Breast epithelium (tissue), 4 donors: ENCODE data around the gene FLT4. TPM values are rescaled to one million over a fixed set of nuclear protein-coding genes. Genes with fewer than 3 reads are reported as not detected.
A peak's percentile ranks its signal among the peaks of the same experiment; 100 is the strongest.

ENCODE experiments used
- DNase-seq, 2 donors: peaks; one replicate each; pipeline ENCODE4 v3.0.0-alpha.2; 2019; ENCODE audit warnings: low spot score in 2 of 2
- H3K27ac ChIP-seq, 2 donors: fragments of 200-600 bp; sonication (generic) in 1 of 2; one replicate each; pipeline ENCODE4 v1.5.1; 2016 to 2019; ENCODE audit warnings: mild to moderate bottlenecking in 1 of 2
- H3K27me3 ChIP-seq, 2 donors: fragments of 200-600 bp; sonication (generic) in 1 of 2; one replicate each; pipeline versions ENCODE4 v1.5.1 to v1.6.0; 2017 to 2019; ENCODE audit warnings: control low read depth in 1 of 2, mild to moderate bottlenecking in 1 of 2
- H3K36me3 ChIP-seq: fragments of 200-600 bp; one replicate; pipeline ENCODE4 v1.5.1; 2019
- H3K4me1 ChIP-seq, 2 donors: fragments of 200-600 bp; sonication (generic); one replicate each; pipeline ENCODE4 v1.5.1; 2016 to 2019; ENCODE audit warnings: control low read depth in 1 of 2
- H3K4me3 ChIP-seq, 3 donors: fragments of 200-600 bp; sonication (generic); 1 replicate in 2 of 3; 2 replicates in 1 of 3; pipeline ENCODE4 v1.5.1; 2016 to 2019; ENCODE audit warnings: mild to moderate bottlenecking in 3 of 3, moderate library complexity in 2 of 3
- H3K9me3 ChIP-seq, 2 donors: fragments of 200-600 bp; sonication (generic) in 1 of 2; one replicate each; pipeline ENCODE4 v1.5.1; 2016 to 2019; ENCODE audit warnings: control low read depth in 1 of 2
- POLR2A ChIP-seq: fragments of 450-650 bp; IDR thresholded peaks from one replicate; pipeline ENCODE4 v1.6.1; 2016; ENCODE audit warnings: antibody characterized with exemption, mild to moderate bottlenecking, moderate library complexity
- POLR2AphosphoS5 ChIP-seq, 3 donors: sonication (generic); formaldehyde crosslinking; IDR thresholded peaks; one replicate each; pipeline ENCODE4 v1.6.1; 2017; ENCODE audit warnings: antibody characterized with exemption in 3 of 3
- intact Hi-C: fragments of 100-400 bp; cut with DNase I; formaldehyde crosslinking; loops from one replicate; pipeline ENCODE4 v1.15.1; 2023; ENCODE audit warnings: low total_unique reads
- total RNA-seq, 3 donors: library from RNA; depleted of rRNA; stranded (reverse); fragments of >200 nt; gene quantifications; one replicate each; pipeline ENCODE4 v1.1.0, GENCODE V29; 2016
- TF ChIP-seq, protein P1 (sequence below), 3 donors: fragments of 450-650 bp; IDR thresholded peaks; one replicate each; pipeline ENCODE4 v1.5.1; 2016 to 2017; ENCODE audit warnings: antibody characterized with exemption in 3 of 3, mild to moderate bottlenecking in 3 of 3, moderate library complexity in 3 of 3

Gene FLT4
- total RNA-seq, 3 donors from 2014 or later, result 4.3 to 35.7 (median 7.9) TPM

DNA sequence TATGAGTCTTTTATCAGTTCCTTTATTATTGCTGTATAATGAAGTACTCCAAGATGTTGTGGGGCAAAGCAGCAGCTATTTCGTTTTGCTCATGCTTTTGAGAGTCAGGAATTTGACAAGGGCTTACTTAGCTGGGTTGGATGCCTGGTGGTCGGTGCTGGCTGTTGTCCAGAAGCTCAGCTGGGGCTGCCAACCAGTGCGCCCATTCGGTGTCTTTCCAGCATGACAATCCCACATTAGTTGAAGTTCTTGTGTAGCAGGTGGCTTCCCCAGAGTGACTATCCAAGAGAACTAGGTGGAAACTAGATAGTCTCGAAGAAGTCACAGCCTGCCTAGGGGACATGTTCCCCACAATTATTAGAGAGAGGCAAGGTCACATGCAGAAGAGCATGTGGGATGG lies 3.4 kb upstream of the FLT4 start:
- intact Hi-C loops, result no loop called here
- peaks cover 0 to 14% of the 10 kb centered on the region in 2 donors for H3K27me3 ChIP-seq
- no peak overlapping the region for H3K4me3 ChIP-seq

DNA sequence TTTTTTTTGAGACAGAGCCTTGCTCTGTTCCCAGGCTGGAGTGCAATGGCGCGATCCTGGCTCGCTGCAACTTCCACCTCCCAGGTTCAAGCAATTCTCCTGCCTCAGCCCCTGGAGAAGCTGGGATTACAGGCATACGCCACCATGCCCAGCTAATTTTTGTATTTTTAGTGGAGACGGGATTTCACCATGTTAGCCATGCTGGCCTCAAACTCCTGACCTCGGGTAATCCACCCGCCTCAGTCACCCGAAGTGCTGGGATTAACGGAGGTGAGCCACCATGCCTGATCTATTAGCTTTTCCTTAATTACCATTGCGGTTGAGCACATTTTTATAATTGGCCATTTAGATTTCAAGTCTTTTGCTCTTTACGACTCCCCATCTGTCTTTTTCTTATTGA lies 2.9 kb upstream of the FLT4 start:
- TF ChIP-seq POLR2A (no peak), POLR2AphosphoS5 (IDR thresholded peaks at IDR 0.05) (no peak)
- TF ChIP-seq, protein P1, sequence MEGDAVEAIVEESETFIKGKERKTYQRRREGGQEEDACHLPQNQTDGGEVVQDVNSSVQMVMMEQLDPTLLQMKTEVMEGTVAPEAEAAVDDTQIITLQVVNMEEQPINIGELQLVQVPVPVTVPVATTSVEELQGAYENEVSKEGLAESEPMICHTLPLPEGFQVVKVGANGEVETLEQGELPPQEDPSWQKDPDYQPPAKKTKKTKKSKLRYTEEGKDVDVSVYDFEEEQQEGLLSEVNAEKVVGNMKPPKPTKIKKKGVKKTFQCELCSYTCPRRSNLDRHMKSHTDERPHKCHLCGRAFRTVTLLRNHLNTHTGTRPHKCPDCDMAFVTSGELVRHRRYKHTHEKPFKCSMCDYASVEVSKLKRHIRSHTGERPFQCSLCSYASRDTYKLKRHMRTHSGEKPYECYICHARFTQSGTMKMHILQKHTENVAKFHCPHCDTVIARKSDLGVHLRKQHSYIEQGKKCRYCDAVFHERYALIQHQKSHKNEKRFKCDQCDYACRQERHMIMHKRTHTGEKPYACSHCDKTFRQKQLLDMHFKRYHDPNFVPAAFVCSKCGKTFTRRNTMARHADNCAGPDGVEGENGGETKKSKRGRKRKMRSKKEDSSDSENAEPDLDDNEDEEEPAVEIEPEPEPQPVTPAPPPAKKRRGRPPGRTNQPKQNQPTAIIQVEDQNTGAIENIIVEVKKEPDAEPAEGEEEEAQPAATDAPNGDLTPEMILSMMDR (IDR thresholded peaks at IDR 0.05), result no peak
- intact Hi-C loops, result no loop called here
- no peaks in the 10 kb centered on the region for H3K36me3 ChIP-seq
- peaks cover 0 to 14% of the 10 kb centered on the region in 2 donors for H3K27me3 ChIP-seq
- no peaks in the 10 kb centered on the region for H3K9me3 ChIP-seq
- H3K27ac ChIP-seq, result no peak overlapping the region
- no peaks in the 10 kb centered on the region for H3K4me1 ChIP-seq
- no peak overlapping the region for H3K4me3 ChIP-seq
- no peak for DNase-seq

More for the DNA sequence above, 3.4 kb upstream of the FLT4 start:
- DNase-seq, result no peak
- Histone ChIP-seq H3K9me3 (no peaks in the 10 kb centered on the region), H3K4me1 (no peaks in the 10 kb centered on the region), H3K36me3 (no peaks in the 10 kb centered on the region), H3K27ac (no peak overlapping the region)
- TF ChIP-seq POLR2A (no peak), POLR2AphosphoS5 (IDR thresholded peaks at IDR 0.05) (no peak)
- TF ChIP-seq, protein P1 (IDR thresholded peaks at IDR 0.05), result no peak

DNA sequence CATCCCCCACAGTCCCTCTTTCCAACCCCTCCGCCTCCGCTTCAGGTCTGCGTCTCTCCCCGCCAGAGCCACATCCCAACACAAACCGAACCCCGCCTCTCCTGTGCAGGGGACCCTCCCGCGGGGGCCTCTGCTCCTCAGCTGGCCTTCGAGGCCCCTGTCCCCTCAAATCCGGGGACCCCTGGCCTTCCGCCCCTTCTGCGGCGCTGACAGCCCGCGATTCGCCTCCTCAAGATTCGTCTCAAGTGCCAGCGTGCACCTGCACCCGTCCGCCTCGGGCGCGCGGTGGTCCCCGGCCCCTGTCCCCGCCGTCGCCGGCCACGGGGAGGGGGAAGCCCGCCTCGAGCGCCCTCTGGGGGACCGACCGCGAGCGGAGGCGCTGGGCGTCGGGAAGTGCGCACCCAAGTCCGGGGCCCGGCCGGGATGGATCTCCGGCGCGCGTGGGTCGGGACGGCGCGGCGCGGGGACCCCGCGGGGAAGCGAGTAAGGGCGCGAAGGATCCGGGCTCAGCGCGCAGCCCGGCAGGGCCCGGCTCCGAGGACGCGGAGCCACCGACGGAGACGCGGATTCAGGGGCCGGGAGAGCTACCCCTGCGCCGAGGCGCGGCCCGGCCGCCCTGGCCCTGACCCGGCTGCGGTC lies 623 bp downstream of the FLT4 start:
- Histone ChIP-seq H3K4me3 (peak overlapping the region; percentile 41 to 78 (median 57)), H3K27me3 (peaks cover 0 to 26% of the 10 kb centered on the region in 2 donors), H3K4me1 (no peaks in the 10 kb centered on the region), H3K27ac (peak overlapping the region in 1 of 2 donors; percentile 38), H3K9me3 (no peaks in the 10 kb centered on the region), H3K36me3 (no peaks in the 10 kb centered on the region)
- DNase-seq, result no peak
- TF ChIP-seq POLR2AphosphoS5 (IDR thresholded peaks at IDR 0.05) (no peak), POLR2A (no peak)
- TF ChIP-seq, protein P1 (IDR thresholded peaks at IDR 0.05), result no peak
- intact Hi-C loops, result no loop called here

DNA sequence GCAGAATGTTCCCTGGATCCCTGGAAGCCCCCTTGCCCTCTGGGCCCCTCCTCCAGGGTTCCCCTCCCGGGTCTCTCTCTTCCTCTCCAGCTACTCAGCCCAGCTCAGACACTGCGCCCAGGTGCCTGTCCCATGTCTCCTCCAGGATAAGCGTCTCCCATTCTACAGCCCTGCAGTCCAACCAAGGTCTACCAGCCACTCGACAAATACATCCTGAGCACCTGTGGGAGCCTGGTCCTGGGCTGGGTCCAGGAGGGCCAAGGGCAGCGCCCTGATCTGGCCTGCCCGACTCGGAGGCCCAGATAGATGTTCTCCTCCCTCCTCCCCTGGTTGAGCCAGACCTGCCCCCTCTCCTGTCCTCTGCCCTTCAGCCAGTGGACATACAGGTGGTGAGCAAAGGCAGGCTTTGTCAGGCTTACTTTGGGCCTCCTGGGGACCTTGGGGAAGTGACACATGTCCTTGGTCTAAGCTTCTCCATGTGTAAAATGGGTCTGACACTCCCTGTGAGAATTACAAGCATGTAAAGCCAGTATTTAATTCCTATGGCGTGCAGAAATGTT lies 1.4 kb downstream of the FLT4 start:
- Histone ChIP-seq H3K4me1 (no peaks in the 10 kb centered on the region), H3K27me3 (peaks cover 0 to 26% of the 10 kb centered on the region in 2 donors), H3K27ac (no peak overlapping the region), H3K36me3 (no peaks in the 10 kb centered on the region), H3K9me3 (no peaks in the 10 kb centered on the region), H3K4me3 (peak overlapping the region in 1 of 3 donors; percentile 78)
- TF ChIP-seq, protein P1 (IDR thresholded peaks at IDR 0.05), result no peak
- TF ChIP-seq POLR2A (no peak), POLR2AphosphoS5 (IDR thresholded peaks at IDR 0.05) (no peak)
- intact Hi-C loops, result no loop called here
- no peak for DNase-seq

DNA sequence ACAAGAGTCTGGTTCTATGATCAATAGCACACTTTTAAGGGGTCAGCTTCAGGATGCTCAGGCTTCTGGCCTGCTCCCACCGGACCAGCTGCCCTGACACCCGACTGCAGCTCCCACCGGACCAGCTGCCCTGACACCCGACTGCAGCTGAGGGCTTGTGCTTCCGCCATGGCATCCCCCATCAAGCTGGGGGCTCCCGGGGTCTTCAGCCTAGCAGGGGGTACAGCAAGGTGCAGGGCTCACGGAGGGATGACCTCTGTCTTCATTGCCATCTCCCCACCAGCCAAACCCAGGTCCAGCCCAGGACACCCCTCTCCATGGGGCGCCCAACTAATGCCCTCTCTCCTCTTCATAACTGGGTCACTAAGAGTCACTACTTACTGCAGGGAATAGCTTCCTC lies 1.9 kb downstream of the FLT4 start:
- peaks cover 0 to 26% of the 10 kb centered on the region in 2 donors for H3K27me3 ChIP-seq
- TF ChIP-seq POLR2AphosphoS5 (IDR thresholded peaks at IDR 0.05), result no peak
- TF ChIP-seq, protein P1 (IDR thresholded peaks at IDR 0.05), result no peak
- no peak for TF ChIP-seq POLR2A
- no peak for DNase-seq
- no peaks in the 10 kb centered on the region for H3K9me3 ChIP-seq
- H3K27ac ChIP-seq, result no peak overlapping the region
- H3K4me1 ChIP-seq, result no peaks in the 10 kb centered on the region
- intact Hi-C loops, result no loop called here
- no peaks in the 10 kb centered on the region for H3K36me3 ChIP-seq
- H3K4me3 ChIP-seq, result no peak overlapping the region
